OCI-LY3 (cell line): Measurements from ENCODE around the gene BLTP2.
"Not testable (repeated sequence)": the region's sequence is repeated elsewhere in the genome, so short reads cannot be mapped to it uniquely, and the experiment has no call there.

Source experiments
- H2AFZ ChIP-seq: fragments of 200-600, 300-600 bp; shearing (Covaris generic); 2 replicates; pipeline ENCODE4 v1.6.0; 2014; ENCODE audit warnings: antibody characterized with exemption, low read depth, low read length
- H3K27ac ChIP-seq: fragments of 200-600, 300-600 bp; sonication (generic); 2 replicates; pipeline ENCODE4 v1.5.1; 2014; ENCODE audit warnings: mild to moderate bottlenecking, low read length, moderate library complexity, mixed read lengths
- H3K27me3 ChIP-seq: fragments of 200-600, 300-600 bp; sonication (generic); 2 replicates; pipeline ENCODE4 v1.6.1; 2014; ENCODE audit warnings: low read depth, low read length, mixed read lengths
- H3K36me3 ChIP-seq: fragments of 200-600, 300-600 bp; sonication (generic); replicated peaks from 2 replicates; pipeline ENCODE3; 2014; ENCODE audit warnings: low read depth, low read length, mixed read lengths
- H3K4me1 ChIP-seq: fragments of 300-600, 200-600 bp; sonication (generic); 2 replicates; pipeline ENCODE4 v1.6.1; 2014; ENCODE audit warnings: low read length, mixed read lengths
- H3K4me2 ChIP-seq: fragments of 200-600, 300-600 bp; sonication (generic); 2 replicates; pipeline ENCODE4 v1.6.1; 2014; ENCODE audit warnings: low read length, mixed read lengths
- H3K4me3 ChIP-seq: fragments of 300-600, 200-600 bp; sonication (generic); 2 replicates; pipeline ENCODE4 v1.5.1; 2014; ENCODE audit warnings: antibody characterized with exemption, mild to moderate bottlenecking, low read length, moderate library complexity
- H3K79me2 ChIP-seq: fragments of 300-600, 200-600 bp; shearing (Covaris generic); 2 replicates; pipeline ENCODE4 v1.6.1; 2014; ENCODE audit warnings: mild to moderate bottlenecking, low read length, mixed read lengths
- H3K9ac ChIP-seq: fragments of 300-600, 200-600 bp; shearing (Covaris generic); 2 replicates; pipeline ENCODE4 v1.6.0; 2014; ENCODE audit warnings: mild to moderate bottlenecking, low read length, moderate library complexity
- H3K9me3 ChIP-seq: fragments of 200-600, 300-600 bp; shearing (Covaris generic); 2 replicates; pipeline ENCODE4 v1.6.1; 2014; ENCODE audit warnings: low read length, mixed read lengths; ENCODE audit not compliant: insufficient read depth
- H4K20me1 ChIP-seq: fragments of 200-600, 300-600 bp; sonication (generic); 2 replicates; pipeline ENCODE4 v1.6.1; 2016; ENCODE audit warnings: low read length, mixed read lengths; ENCODE audit not compliant: insufficient read depth
- EZH2phosphoT487 ChIP-seq: fragments of 200-600 bp; shearing (Covaris generic); IDR thresholded peaks from 2 replicates; pipeline ENCODE4 v1.6.1; 2018; ENCODE audit warnings: antibody characterized with exemption, mixed run types, low read depth
- TF ChIP-seq, protein P1 (sequence below): fragments of 200-600, 300-600 bp; sonication (generic); IDR thresholded peaks from 2 replicates; pipeline ENCODE4 v1.5.1; 2014; ENCODE audit warnings: antibody characterized with exemption, low read length, low read depth

The BLTP2 gene

DNA sequence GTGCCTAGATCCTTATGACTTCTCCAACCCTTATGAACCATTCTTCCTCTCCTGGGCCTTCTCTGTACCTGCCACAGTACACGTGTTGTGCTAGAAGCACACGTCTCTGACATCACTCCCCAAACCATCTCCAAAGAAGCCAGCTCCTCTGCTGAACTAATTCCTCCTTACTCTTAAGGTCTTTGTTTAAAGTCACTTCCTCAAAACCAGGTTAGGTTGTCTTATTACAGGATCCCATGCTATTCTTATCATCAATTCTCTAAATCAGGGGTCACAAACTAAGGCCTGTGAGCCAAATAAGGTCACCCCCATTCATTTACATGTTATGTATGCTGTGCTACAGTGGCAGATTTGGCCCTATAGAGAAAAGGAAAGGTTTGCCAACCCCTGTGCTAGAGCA lies 21.0 kb upstream of the BLTP2 start:
- Histone ChIP-seq H3K4me3 (no peak overlapping the region), H3K27ac (no peak overlapping the region), H3K36me3 (peaks cover 26% of the 10 kb centered on the region), H3K4me2 (no peak overlapping the region), H3K4me1 (peaks cover 11% of the 10 kb centered on the region), H3K9ac (no peak overlapping the region), H4K20me1 (peaks cover 16% of the 10 kb centered on the region; the same call in 1 of the 2 replicates), H2AFZ (no peak overlapping the region), H3K27me3 (no peaks in the 10 kb centered on the region), H3K9me3 (no peaks in the 10 kb centered on the region), H3K79me2 (peaks cover 80% of the 10 kb centered on the region)
- TF ChIP-seq, protein P1, sequence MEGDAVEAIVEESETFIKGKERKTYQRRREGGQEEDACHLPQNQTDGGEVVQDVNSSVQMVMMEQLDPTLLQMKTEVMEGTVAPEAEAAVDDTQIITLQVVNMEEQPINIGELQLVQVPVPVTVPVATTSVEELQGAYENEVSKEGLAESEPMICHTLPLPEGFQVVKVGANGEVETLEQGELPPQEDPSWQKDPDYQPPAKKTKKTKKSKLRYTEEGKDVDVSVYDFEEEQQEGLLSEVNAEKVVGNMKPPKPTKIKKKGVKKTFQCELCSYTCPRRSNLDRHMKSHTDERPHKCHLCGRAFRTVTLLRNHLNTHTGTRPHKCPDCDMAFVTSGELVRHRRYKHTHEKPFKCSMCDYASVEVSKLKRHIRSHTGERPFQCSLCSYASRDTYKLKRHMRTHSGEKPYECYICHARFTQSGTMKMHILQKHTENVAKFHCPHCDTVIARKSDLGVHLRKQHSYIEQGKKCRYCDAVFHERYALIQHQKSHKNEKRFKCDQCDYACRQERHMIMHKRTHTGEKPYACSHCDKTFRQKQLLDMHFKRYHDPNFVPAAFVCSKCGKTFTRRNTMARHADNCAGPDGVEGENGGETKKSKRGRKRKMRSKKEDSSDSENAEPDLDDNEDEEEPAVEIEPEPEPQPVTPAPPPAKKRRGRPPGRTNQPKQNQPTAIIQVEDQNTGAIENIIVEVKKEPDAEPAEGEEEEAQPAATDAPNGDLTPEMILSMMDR, result no peak
- TF ChIP-seq EZH2phosphoT487, result no peak

- no peak overlapping the region for H2AFZ ChIP-seq
- peaks cover 18% of the 10 kb centered on the region for H3K4me1 ChIP-seq
- no peaks in the 10 kb centered on the region for H3K27me3 ChIP-seq
- H4K20me1 ChIP-seq, result peaks cover 11% of the 10 kb centered on the region
- H3K79me2 ChIP-seq, result peaks cover 89% of the 10 kb centered on the region
- no peak overlapping the region for H3K9ac ChIP-seq
- H3K9me3 ChIP-seq, result no peaks in the 10 kb centered on the region
- TF ChIP-seq, protein P1, result no peak
- no peak for TF ChIP-seq EZH2phosphoT487
- no peak overlapping the region for H3K4me3 ChIP-seq
- H3K27ac ChIP-seq, result no peak overlapping the region
- peaks cover 29% of the 10 kb centered on the region for H3K36me3 ChIP-seq
- no peak overlapping the region for H3K4me2 ChIP-seq
Observed at GRCh38 chr17:28663723-28664122, 18.8 kb upstream of the BLTP2 start.

GRCh38 chr17:28662527-28662829 lies 17.5 kb upstream of the BLTP2 start:
- peaks cover 18% of the 10 kb centered on the region for H3K4me1 ChIP-seq
- no peaks in the 10 kb centered on the region for H3K27me3 ChIP-seq
- peaks cover 81% of the 10 kb centered on the region for H3K79me2 ChIP-seq
- H2AFZ ChIP-seq, result peak overlapping the region; percentile 96; the same call in 1 of the 2 replicates
- TF ChIP-seq, protein P1, result no peak
- no peak for TF ChIP-seq EZH2phosphoT487
- no peaks in the 10 kb centered on the region for H3K9me3 ChIP-seq
- peak overlapping the region; percentile 93 for H3K27ac ChIP-seq
- H3K9ac ChIP-seq, result peak overlapping the region; percentile 91
- peak overlapping the region; percentile 90 for H3K4me3 ChIP-seq
- H4K20me1 ChIP-seq, result peaks cover 7% of the 10 kb centered on the region; the same call in 1 of the 2 replicates
- peaks cover 23% of the 10 kb centered on the region for H3K36me3 ChIP-seq
- peak overlapping the region; percentile 93 for H3K4me2 ChIP-seq

DNA sequence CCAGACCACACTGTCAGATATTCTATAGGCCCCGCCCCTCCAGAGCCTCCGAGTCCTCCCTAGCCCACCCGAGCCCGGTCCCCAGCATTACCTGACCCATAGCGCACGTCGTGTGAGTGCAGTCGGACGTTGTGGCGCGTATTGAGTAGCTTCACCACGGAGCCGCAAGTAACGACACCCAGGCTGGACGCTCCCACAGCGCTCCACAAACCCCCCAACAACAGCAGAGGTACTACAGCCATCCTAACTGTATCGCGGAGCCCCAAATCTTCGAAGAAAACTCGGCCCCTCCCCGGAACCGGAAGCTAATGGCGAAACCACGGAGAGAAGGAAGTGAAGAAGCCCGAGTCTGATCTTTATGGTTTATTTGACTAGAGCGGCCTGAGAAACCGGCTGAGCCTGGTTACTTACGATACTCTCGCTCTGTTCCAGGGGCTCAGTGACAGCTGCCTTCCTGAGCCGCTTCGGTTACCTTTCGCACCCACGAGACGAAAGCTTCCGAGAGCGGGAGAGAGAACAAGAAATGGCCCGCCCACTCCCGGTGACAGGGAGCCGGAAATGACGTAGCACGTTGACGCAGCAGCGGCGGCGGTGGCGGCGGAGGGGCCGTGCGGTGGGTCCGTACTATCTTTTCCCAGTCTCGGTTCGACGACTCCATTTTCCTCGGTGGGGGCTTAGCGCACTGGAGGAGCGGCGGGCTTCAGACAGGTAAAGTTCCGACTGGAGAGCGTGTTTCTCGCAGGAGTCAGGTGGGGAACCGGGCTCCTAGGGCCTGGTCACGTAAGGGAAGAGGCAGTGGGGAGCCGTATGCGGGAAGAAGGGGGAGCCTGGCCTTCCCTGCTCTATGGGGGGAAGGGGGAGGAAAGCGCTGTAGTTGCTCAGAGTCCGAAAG lies 16.9 kb upstream of the BLTP2 start, which contains the start of the genes SDF2 and SUPT6H:
Gene SDF2 (minus strand): TSS at position 272 of the 892 bp plus-strand sequence. CDS start 30 bp downstream, at position 242.
Gene SUPT6H (plus strand): TSS at position 571 of the 892 bp plus-strand sequence. CDS start 11,197 bp downstream, outside the sequence.
- TF ChIP-seq EZH2phosphoT487, result no peak
- TF ChIP-seq, protein P1, result no peak
- H3K4me1 ChIP-seq, result peaks cover 18% of the 10 kb centered on the region
- H3K27ac ChIP-seq, result peak within 1 kb of the TSS; percentile 93
- no peaks in the 10 kb centered on the region for H3K27me3 ChIP-seq
- peak within 1 kb of the TSS; percentile 96 for H2AFZ ChIP-seq
- H3K79me2 ChIP-seq, result peaks cover 81% of the 10 kb centered on the region
- no peaks in the 10 kb centered on the region for H3K9me3 ChIP-seq
- peak within 1 kb of the TSS; percentile 91 for H3K9ac ChIP-seq
- peaks cover 7% of the 10 kb centered on the region; the same call in 1 of the 2 replicates for H4K20me1 ChIP-seq
- H3K36me3 ChIP-seq, result peaks cover 23% of the 10 kb centered on the region
- peak within 1 kb of the TSS; percentile 90 for H3K4me3 ChIP-seq
- H3K4me2 ChIP-seq, result peak within 1 kb of the TSS; percentile 93

DNA sequence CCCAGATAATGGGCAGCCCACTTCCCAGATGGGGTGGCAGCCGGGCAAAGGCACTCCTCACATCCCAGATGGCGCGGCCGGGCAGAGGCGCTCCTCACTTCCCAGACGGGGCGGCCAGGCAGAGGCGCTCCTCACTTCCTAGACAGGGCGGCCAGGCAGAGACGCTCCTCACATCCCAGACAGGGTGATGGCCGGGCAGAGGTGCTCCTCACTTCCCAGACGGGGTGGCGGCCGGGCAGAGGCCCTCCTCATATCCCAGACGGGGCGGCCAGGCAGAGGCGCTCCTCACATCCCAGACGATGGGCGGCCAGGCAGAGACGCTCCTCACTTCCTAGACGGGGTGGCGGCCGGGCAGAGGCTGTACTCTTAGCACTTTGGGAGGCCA lies 14.5 kb upstream of the BLTP2 start:
- not testable (repeated sequence) for H4K20me1 ChIP-seq

GRCh38 chr17:28658766-28659496 lies 14.0 kb upstream of the BLTP2 start:
- H4K20me1 ChIP-seq, H3K9me3 ChIP-seq, H3K27me3 ChIP-seq, H2AFZ ChIP-seq, H3K27ac ChIP-seq, H3K4me3 ChIP-seq, H3K4me2 ChIP-seq, H3K9ac ChIP-seq: not testable (repeated sequence)
- Histone ChIP-seq H3K79me2 (peaks cover 63% of the 10 kb centered on the region), H3K4me1 (peaks cover 18% of the 10 kb centered on the region), H3K36me3 (peaks cover 25% of the 10 kb centered on the region)

More for the DNA sequence above, 14.5 kb upstream of the BLTP2 start:
- H3K79me2 ChIP-seq, result peaks cover 69% of the 10 kb centered on the region
- H3K4me3 ChIP-seq, H3K4me2 ChIP-seq, H3K9me3 ChIP-seq, H2AFZ ChIP-seq, H3K9ac ChIP-seq, H3K27me3 ChIP-seq, H3K27ac ChIP-seq: not testable (repeated sequence)
- H3K36me3 ChIP-seq, result peaks cover 26% of the 10 kb centered on the region
- peaks cover 18% of the 10 kb centered on the region for H3K4me1 ChIP-seq
